Mesenchymal stem cell (in vitro differentiated cells and primary cell): ENCODE results near the gene JMJD6.
A peak's percentile ranks its signal among the peaks of the same experiment; 100 is the strongest.
"Not testable (repeated sequence)": the region's sequence is repeated elsewhere in the genome, so short reads cannot be mapped to it uniquely, and the experiment has no call there.

Experiments
- DNase-seq: peaks from one replicate; pipeline ENCODE4 v3.0.0-alpha.2; 2013
- H2AFZ ChIP-seq: one replicate; pipeline ENCODE4 v1.6.1; 2013; ENCODE audit warnings: low read depth, mild to moderate bottlenecking, control low read depth, inconsistent platforms, low read length, moderate library complexity
- H2AK5ac ChIP-seq: 2 replicates; pipeline ENCODE4 v1.6.1; 2013; ENCODE audit warnings: low read length, moderate library complexity, mild to moderate bottlenecking, inconsistent platforms; ENCODE audit not compliant: severe bottlenecking
- H2BK120ac ChIP-seq: one replicate; pipeline ENCODE4 v1.6.1; 2013; ENCODE audit warnings: low read depth, mild to moderate bottlenecking, inconsistent platforms, low read length, moderate library complexity
- H2BK12ac ChIP-seq, 2 experiments: one replicate each; pipeline ENCODE4 v1.6.1; 2013; ENCODE audit warnings: inconsistent platforms in 2 of 2, low read length in 2 of 2, mild to moderate bottlenecking in 2 of 2, moderate library complexity in 2 of 2, control low read depth in 1 of 2
- H2BK15ac ChIP-seq: one replicate; pipeline ENCODE4 v1.6.1; 2013; ENCODE audit warnings: mild to moderate bottlenecking, low read depth, inconsistent platforms; ENCODE audit not compliant: poor library complexity, severe bottlenecking
- H2BK5ac ChIP-seq: 2 replicates; pipeline ENCODE4 v1.6.1; 2013; ENCODE audit warnings: low read depth, mild to moderate bottlenecking, low read length, control low read depth, inconsistent platforms; ENCODE audit not compliant: poor library complexity, severe bottlenecking
- H3K14ac ChIP-seq, 2 experiments: one replicate each; pipeline ENCODE4 v1.6.1; 2013; ENCODE audit warnings: inconsistent platforms in 2 of 2, low read length in 2 of 2, control low read depth in 1 of 2, mild to moderate bottlenecking in 1 of 2, moderate library complexity in 1 of 2
- H3K18ac ChIP-seq, 2 experiments: one replicate each; pipeline ENCODE4 v1.6.1; 2013; ENCODE audit warnings: inconsistent platforms in 2 of 2, low read length in 2 of 2, control low read depth in 1 of 2, low read depth in 1 of 2, mild to moderate bottlenecking in 1 of 2
- H3K23ac ChIP-seq, 2 experiments: one replicate each; pipeline ENCODE4 v1.6.1; 2013; ENCODE audit warnings: inconsistent platforms in 2 of 2, low read length in 2 of 2, mild to moderate bottlenecking in 2 of 2, moderate library complexity in 2 of 2, control low read depth in 1 of 2
- H3K27ac ChIP-seq: 2 replicates; pipeline ENCODE4 v1.5.1; 2013; ENCODE audit warnings: mild to moderate bottlenecking, moderate library complexity, low read length, control low read depth, inconsistent platforms; ENCODE audit not compliant: poor library complexity, severe bottlenecking
- H3K27me3 ChIP-seq, 2 experiments: 2 replicates each; pipeline versions ENCODE4 v1.6.1 to v1.7.0; 2013; ENCODE audit warnings: low read length in 2 of 2, mild to moderate bottlenecking in 2 of 2, moderate library complexity in 2 of 2, control low read depth in 1 of 2, inconsistent platforms in 1 of 2; ENCODE audit not compliant: control insufficient read depth in 1 of 2, insufficient read depth in 1 of 2
- H3K36me3 ChIP-seq, 2 experiments: 2 replicates each; pipeline versions ENCODE4 v1.6.1 to v1.7.0; 2013; ENCODE audit warnings: low read length in 2 of 2, control low read depth in 1 of 2, inconsistent platforms in 1 of 2, low read depth in 1 of 2, mild to moderate bottlenecking in 1 of 2; ENCODE audit not compliant: insufficient read depth in 2 of 2, control insufficient read depth in 1 of 2
- H3K4ac ChIP-seq, 2 experiments: one replicate each; pipeline ENCODE4 v1.6.1; 2013; ENCODE audit warnings: inconsistent platforms in 2 of 2, low read length in 2 of 2, mild to moderate bottlenecking in 2 of 2, moderate library complexity in 2 of 2, control low read depth in 1 of 2, low read depth in 1 of 2
- H3K4me1 ChIP-seq: 2 replicates; pipeline ENCODE4 v1.6.1; 2013; ENCODE audit warnings: low read depth, low read length, control low read depth; ENCODE audit not compliant: control insufficient read depth, insufficient read depth
- H3K4me2 ChIP-seq: 2 replicates; pipeline ENCODE4 v1.6.1; 2013; ENCODE audit warnings: low read length, mild to moderate bottlenecking, inconsistent platforms; ENCODE audit not compliant: poor library complexity, severe bottlenecking
- H3K4me3 ChIP-seq, 2 experiments: 2 replicates each; pipeline versions ENCODE4 v1.5.1 to v1.7.0; 2013; ENCODE audit warnings: low read length in 2 of 2, mild to moderate bottlenecking in 2 of 2, control low read depth in 1 of 2, low read depth in 1 of 2; ENCODE audit not compliant: insufficient read depth in 1 of 2
- H3K79me1 ChIP-seq: replicated peaks from 2 replicates; pipeline ENCODE4 v1.6.1; 2013; ENCODE audit warnings: mild to moderate bottlenecking, control low read depth, low read length, inconsistent platforms; ENCODE audit not compliant: poor library complexity, severe bottlenecking
- H3K9ac ChIP-seq: 2 replicates; pipeline ENCODE4 v1.7.0; 2013; ENCODE audit warnings: mild to moderate bottlenecking, low read length, moderate library complexity
- H3K9me3 ChIP-seq: 2 replicates; pipeline ENCODE4 v1.7.0; 2013; ENCODE audit warnings: mild to moderate bottlenecking, low read length; ENCODE audit not compliant: control insufficient read depth
- H4K8ac ChIP-seq: one replicate; pipeline ENCODE4 v1.6.1; 2013; ENCODE audit warnings: inconsistent platforms, mild to moderate bottlenecking, low read length, moderate library complexity
- H4K91ac ChIP-seq: one replicate; pipeline ENCODE4 v1.6.1; 2013; ENCODE audit warnings: mild to moderate bottlenecking, low read length, inconsistent platforms
- WGBS: methylation state at CpG from one replicate; pipeline ENCODE4 v1.1.7; 2013; ENCODE audit warnings: mixed read lengths; 5-methylcytosine and 5-hydroxymethylcytosine counted together

Gene JMJD6

DNA sequence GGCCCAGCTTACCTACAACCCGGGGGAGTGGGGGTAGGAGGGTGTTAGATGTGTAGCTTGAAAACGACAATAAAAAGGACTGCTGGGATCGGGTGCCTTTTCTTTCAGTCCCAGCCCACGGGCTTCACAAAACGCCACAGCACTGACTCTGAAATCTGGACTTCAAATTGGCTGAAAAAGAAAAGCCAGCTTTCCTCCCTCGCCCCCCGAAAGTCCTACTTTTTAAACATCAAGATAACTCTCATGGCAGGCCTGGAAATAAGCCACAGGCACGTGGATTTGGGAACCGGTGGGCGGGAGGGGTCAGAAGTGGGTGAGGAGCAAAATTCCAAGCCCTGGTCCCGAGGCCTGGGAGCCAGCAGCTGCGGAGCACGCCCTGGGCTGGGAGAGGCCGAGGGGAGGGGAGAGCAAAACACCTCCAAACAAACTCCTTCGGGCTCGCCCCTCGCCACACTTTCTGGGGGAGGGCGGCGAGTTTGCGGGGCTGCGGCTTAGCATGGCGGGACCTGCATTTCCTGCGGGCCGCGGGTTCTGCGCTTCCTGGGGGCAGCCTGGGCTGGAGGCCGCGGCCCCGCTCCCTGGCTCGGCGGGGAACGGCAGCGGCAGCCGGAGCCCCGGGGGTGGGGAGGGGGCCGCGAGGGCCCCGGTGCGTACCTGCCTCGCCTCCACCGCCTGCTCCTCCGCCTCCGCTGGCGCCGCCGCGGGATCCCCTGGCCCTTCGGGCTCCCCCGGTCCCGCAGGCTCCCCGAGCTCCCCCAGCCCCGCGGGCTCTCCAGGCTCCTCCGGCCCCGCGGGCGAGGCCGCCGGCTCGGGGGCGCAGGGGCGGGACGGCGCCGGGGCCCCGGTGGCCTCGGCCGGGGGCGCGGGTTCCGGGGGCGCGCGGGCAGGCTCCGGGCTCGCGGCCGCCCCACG, 16.2 kb downstream of the JMJD6 start:
- Histone ChIP-seq H2AK5ac (peak overlapping the region; percentile 95), H3K79me1 (peaks cover 12% of the 10 kb centered on the region), H2BK120ac (peak overlapping the region; percentile 74), H2BK5ac (peak overlapping the region; percentile 57), H3K18ac (peak overlapping the region; percentile 9 to 99), H4K91ac (peak overlapping the region; percentile 55), H3K36me3 (peaks cover 23 to 25% of the 10 kb centered on the region in 2 experiments), H3K4me3 (peak overlapping the region; percentile 84), H3K4me1 (peaks cover 32% of the 10 kb centered on the region), H2BK12ac (peak overlapping the region in 1 of 2 experiments; percentile 98), H4K8ac (peak overlapping the region; percentile 79), H2BK15ac (peak overlapping the region; percentile 34), H3K4ac (peak overlapping the region; percentile 10 to 93), H3K4me2 (peak overlapping the region; percentile 90), H3K23ac (peak overlapping the region in 1 of 2 experiments; percentile 99), H3K27ac (peak overlapping the region; percentile 98), H3K14ac (peak overlapping the region; percentile 76 to 96), H3K9ac (peak overlapping the region; percentile 94)
- H2AFZ ChIP-seq, DNase-seq, H3K9me3 ChIP-seq, H3K27me3 ChIP-seq: not testable (repeated sequence)
- 0% methylated on average over 7 of the region's 79 CpGs for WGBS

DNA sequence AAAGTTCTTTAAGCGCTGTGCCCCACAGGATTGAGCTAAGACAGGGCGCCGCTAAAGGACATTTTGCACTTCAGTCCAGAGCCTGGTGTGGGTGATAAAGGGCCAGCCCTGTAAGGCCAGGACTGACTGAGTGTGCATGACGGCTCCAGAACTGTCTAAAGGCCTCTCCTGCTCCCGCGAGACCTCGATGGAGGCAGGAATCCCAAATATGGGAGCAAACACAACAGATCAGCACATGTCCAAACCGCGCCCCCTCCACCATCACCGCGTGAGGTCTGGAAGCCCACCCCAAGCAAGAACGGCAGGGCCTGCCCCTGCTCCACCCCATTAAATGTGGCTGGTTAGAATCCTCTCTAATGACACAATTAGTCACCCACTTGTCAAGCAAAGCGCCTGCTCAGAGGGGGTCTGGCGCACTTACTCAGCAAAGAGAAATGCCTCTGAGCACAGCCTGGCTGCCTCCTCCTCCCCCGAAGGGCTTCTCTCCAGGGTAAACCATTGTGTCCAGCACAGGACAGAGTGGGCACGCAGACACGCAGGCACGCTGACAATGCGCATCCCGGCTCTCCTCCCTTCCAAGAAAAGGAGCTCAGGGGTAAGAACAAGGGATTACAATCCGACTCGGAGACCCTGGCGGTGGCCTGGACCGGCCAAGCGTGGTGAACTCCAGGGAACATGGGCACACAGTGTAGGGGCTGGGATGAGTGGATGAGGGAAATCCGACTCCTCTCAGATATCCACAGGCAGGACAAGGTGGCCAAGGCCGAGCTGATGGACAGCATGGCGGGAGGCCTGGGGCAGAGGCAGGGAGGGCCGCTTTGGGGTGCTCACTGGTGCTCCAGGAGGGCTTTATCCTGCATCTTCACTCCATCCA, 17.1 kb downstream of the JMJD6 start:
- H2BK12ac ChIP-seq = peak overlapping the region; percentile 14 to 98
- H3K9ac ChIP-seq = peak overlapping the region; percentile 94
- peak overlapping the region; percentile 44 for H2BK120ac ChIP-seq
- H2BK5ac ChIP-seq = peak overlapping the region; percentile 57
- H3K27ac ChIP-seq = peak overlapping the region; percentile 98
- peak overlapping the region; percentile 90 for H3K4me2 ChIP-seq
- H3K9me3 ChIP-seq = no peaks in the 10 kb centered on the region
- peak overlapping the region; percentile 62 for H4K8ac ChIP-seq
- H3K4ac ChIP-seq = peak overlapping the region; percentile 29 to 93
- peaks cover 19 to 21% of the 10 kb centered on the region in 2 experiments for H3K36me3 ChIP-seq
- H3K4me3 ChIP-seq = peak overlapping the region; percentile 84
- peak overlapping the region; percentile 95 for H2AK5ac ChIP-seq
- peak; percentile 99 for DNase-seq
- peaks cover 10% of the 10 kb centered on the region for H3K79me1 ChIP-seq
- WGBS = 4% methylated on average over 26 of the region's 29 CpGs
- H3K27me3 ChIP-seq = no peaks in the 10 kb centered on the region
- H3K14ac ChIP-seq = peak overlapping the region in 1 of 2 experiments; percentile 96
- H2BK15ac ChIP-seq = peak overlapping the region; percentile 78
- H2AFZ ChIP-seq = no peak overlapping the region
- H3K23ac ChIP-seq = peak overlapping the region in 1 of 2 experiments; percentile 99
- H3K18ac ChIP-seq = peak overlapping the region; percentile 11 to 99
- H4K91ac ChIP-seq = peak overlapping the region; percentile 5
- H3K4me1 ChIP-seq = peaks cover 29% of the 10 kb centered on the region

DNA sequence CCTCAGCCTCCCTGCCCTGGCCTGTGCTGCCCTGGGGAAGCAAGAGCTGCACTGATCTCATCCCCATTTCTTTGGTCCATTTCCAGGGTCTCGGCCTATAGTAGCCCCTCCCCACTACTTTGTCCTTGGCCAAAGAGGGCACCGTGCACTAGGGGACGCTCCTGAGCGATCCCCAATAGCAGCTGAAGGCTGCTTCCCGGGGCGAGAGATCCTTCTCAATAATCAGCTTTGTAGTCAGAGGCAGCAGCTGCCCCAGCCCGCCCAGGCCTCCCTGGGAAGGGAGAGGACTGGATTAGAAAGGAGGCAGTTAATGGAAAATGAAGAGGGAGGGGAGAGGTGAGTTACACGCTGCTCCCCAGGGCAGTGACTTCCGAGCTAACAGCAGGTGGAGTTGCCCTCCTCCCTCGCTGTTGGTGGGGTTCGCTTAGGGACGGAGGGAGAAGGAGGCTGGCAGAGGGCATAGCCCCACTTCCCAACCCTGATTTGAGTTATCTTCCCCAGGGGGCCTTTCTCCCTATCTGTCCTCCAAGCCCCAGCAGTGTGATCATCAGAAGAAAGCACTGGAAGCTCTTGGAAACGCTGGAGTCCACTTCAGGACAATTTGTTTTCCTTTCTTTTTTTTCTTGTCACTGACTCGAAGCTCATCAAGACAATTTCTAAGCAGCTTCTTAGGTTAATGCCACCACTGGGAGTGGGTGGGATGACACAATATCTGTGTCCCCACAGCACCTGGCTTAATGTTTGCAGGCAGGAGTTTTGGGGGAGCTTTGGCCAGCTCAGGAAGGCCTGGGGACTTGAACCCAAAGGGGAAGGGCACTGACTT, 18.2 kb downstream of the JMJD6 start:
- Histone ChIP-seq H3K14ac (no peak overlapping the region), H2AFZ (no peak overlapping the region), H3K9me3 (no peaks in the 10 kb centered on the region), H3K4ac (peak overlapping the region; percentile 17 to 72), H2BK12ac (peak overlapping the region; percentile 75 to 76), H3K4me3 (peak overlapping the region in 1 of 2 experiments; percentile 84), H3K4me2 (peak overlapping the region; percentile 69), H3K9ac (peak overlapping the region; percentile 94), H3K23ac (no peak overlapping the region), H3K79me1 (peaks cover 6% of the 10 kb centered on the region), H3K27ac (peak overlapping the region; percentile 91), H2BK120ac (peak overlapping the region; percentile 71), H4K91ac (no peak overlapping the region), H2AK5ac (peak overlapping the region; percentile 88), H4K8ac (peak overlapping the region; percentile 3), H2BK5ac (peak overlapping the region; percentile 0), H3K4me1 (peaks cover 30% of the 10 kb centered on the region), H3K27me3 (no peaks in the 10 kb centered on the region), H3K36me3 (peaks cover 7 to 15% of the 10 kb centered on the region in 2 experiments), H3K18ac (peak overlapping the region; percentile 11 to 55), H2BK15ac (no peak overlapping the region)
- 31% methylated on average over 14 of the region's 14 CpGs for WGBS
- peak; percentile 49 for DNase-seq
